NT2/D1 (cell line): Measurements from ENCODE around the gene CR1.
"Not testable (repeated sequence)": the region's sequence is repeated elsewhere in the genome, so short reads cannot be mapped to it uniquely, and the experiment has no call there.

ENCODE experiments used
- DNase-seq: peaks from one replicate; pipeline ENCODE4 v3.0.0-alpha.2; 2011; ENCODE audit warnings: low read depth, low spot score
- H3K27me3 ChIP-seq: 2 replicates; pipeline ENCODE4 v1.6.0; 2011; ENCODE audit warnings: mild to moderate bottlenecking; ENCODE audit not compliant: insufficient read length, insufficient read depth
- H3K36me3 ChIP-seq: 2 replicates; pipeline ENCODE4 v1.6.1; 2011; ENCODE audit warnings: mild to moderate bottlenecking, low read length, mixed read lengths; ENCODE audit not compliant: insufficient read depth, insufficient read length
- H3K4me1 ChIP-seq: 2 replicates; pipeline ENCODE4 v1.5.1; 2011; ENCODE audit not compliant: insufficient read depth, insufficient read length
- H3K4me3 ChIP-seq: 2 replicates; pipeline ENCODE4 v1.5.1; 2011; ENCODE audit warnings: low read depth; ENCODE audit not compliant: insufficient read length
- H3K9ac ChIP-seq: 2 replicates; pipeline ENCODE4 v1.6.0; 2011; ENCODE audit warnings: low read depth; ENCODE audit not compliant: insufficient read length
- H3K9me3 ChIP-seq: 2 replicates; pipeline ENCODE4 v1.5.1; 2011; ENCODE audit warnings: mild to moderate bottlenecking, low read length; ENCODE audit not compliant: insufficient read depth
- SUZ12 ChIP-seq: IDR thresholded peaks from 2 replicates; pipeline ENCODE4 v1.6.1; 2011; ENCODE audit not compliant: insufficient read length, insufficient read depth; ENCODE audit errors: extremely low read depth
- YY1 ChIP-seq: IDR thresholded peaks from 2 replicates; pipeline ENCODE4 v1.6.1; 2011; ENCODE audit not compliant: insufficient read length, insufficient read depth
- ZNF274 ChIP-seq: IDR thresholded peaks from 2 replicates; pipeline ENCODE4 v1.6.1; 2011; ENCODE audit warnings: mild to moderate bottlenecking, low read depth, low read length

Gene CR1

GRCh38 chr1:207503950-207504349, 8.0 kb downstream of the CR1 start:
- H3K27me3 ChIP-seq = no peaks in the 10 kb centered on the region
- H3K36me3 ChIP-seq = no peaks in the 10 kb centered on the region
- TF ChIP-seq YY1 (no peak), ZNF274 (no peak), SUZ12 (no peak)
- DNase-seq = no peak
- H3K4me1 ChIP-seq = no peaks in the 10 kb centered on the region
- no peak overlapping the region for H3K9ac ChIP-seq
- H3K4me3 ChIP-seq = no peak overlapping the region
- no peaks in the 10 kb centered on the region for H3K9me3 ChIP-seq

DNA sequence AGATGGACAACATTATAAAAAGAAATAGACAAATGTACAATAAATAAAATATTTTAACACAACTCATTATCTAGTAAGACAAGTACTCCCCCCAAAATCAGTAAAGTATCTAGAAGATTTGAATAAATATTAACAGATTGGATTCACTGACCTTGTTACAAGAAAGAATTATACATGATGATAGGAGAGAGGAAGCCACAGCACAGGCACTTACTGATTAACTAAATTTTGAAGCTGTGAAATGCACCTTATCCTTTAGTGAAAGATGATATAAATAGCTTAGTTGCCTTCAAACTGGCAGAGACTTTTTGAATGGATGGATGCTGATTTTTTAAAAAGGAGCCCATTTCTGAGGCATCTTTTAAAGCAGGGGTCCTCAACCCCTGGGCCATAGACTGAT, 8.5 kb downstream of the CR1 start:
- Histone ChIP-seq H3K4me1 (no peaks in the 10 kb centered on the region), H3K4me3 (no peak overlapping the region), H3K36me3 (no peaks in the 10 kb centered on the region), H3K27me3 (no peaks in the 10 kb centered on the region), H3K9ac (no peak overlapping the region), H3K9me3 (no peaks in the 10 kb centered on the region)
- no peak for DNase-seq
- TF ChIP-seq SUZ12 (no peak), YY1 (no peak), ZNF274 (no peak)

DNA sequence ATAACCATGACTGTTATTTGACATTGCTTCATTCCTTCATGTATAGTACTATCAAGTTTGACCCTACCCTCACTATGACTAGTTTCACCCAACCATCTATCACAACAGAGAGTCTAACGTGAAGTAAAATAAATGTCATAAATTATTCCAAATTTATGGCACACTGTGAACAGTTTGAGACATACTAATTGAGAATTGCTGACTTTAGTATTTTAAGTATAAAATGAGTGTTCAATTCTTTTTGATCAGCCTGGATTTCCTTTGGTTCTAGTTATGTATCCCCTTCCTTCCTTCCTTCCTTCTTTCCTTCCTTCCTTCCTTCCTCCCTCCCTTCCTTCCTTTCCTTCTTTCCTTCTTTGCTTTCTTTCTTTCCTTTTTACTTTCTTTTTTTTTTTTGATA, 14.5 kb downstream of the CR1 start:
- no peaks in the 10 kb centered on the region for H3K27me3 ChIP-seq

DNA sequence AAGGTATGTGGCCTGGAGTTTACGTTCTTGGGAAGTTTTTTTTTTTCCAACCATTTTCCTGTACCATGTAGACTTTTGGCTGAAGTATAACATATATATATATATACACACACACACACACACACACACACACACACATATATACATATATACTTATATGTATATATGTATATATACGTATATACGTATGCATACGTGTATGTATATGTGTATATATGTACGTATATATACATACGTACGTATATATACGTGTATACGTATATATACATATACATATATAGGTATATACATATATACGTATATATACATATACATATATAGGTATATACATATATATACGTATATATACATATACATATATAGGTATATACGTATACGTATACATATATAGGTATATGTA, 18.9 kb downstream of the CR1 start:
- Histone ChIP-seq H3K36me3 (no peaks in the 10 kb centered on the region), H3K9ac (no peak overlapping the region), H3K4me3 (no peak overlapping the region), H3K9me3 (no peaks in the 10 kb centered on the region), H3K27me3 (no peaks in the 10 kb centered on the region), H3K4me1 (no peaks in the 10 kb centered on the region)
- TF ChIP-seq SUZ12 (no peak), ZNF274 (no peak), YY1 (no peak)
- DNase-seq = no peak

More for the DNA sequence above, 14.5 kb downstream of the CR1 start:
- Histone ChIP-seq H3K4me1 (no peaks in the 10 kb centered on the region), H3K4me3 (no peak overlapping the region), H3K36me3 (no peaks in the 10 kb centered on the region), H3K9ac (no peak overlapping the region), H3K9me3 (no peaks in the 10 kb centered on the region)
- no peak for DNase-seq
- TF ChIP-seq YY1 (no peak), ZNF274 (no peak), SUZ12 (no peak)

GRCh38 chr1:207516729-207517128, 20.8 kb downstream of the CR1 start:
- no peak for DNase-seq
- H3K27me3 ChIP-seq = no peaks in the 10 kb centered on the region
- TF ChIP-seq SUZ12 = no peak
- TF ChIP-seq ZNF274 = no peak
- no peak for TF ChIP-seq YY1
- H3K4me3 ChIP-seq = no peak overlapping the region
- H3K36me3 ChIP-seq = no peaks in the 10 kb centered on the region
- H3K9ac ChIP-seq = no peak overlapping the region
- no peaks in the 10 kb centered on the region for H3K9me3 ChIP-seq
- no peaks in the 10 kb centered on the region for H3K4me1 ChIP-seq

- no peak for DNase-seq
- Histone ChIP-seq H3K4me1 (no peaks in the 10 kb centered on the region), H3K4me3 (no peak overlapping the region), H3K9ac (no peak overlapping the region), H3K9me3 (no peaks in the 10 kb centered on the region), H3K27me3 (no peaks in the 10 kb centered on the region), H3K36me3 (no peaks in the 10 kb centered on the region)
- no peak for TF ChIP-seq ZNF274
These were observed 22.8 kb downstream of the CR1 start for GRCh38 chr1:207518608-207519236.

GRCh38 chr1:207519505-207520399, 23.8 kb downstream of the CR1 start:
- H3K27me3 ChIP-seq = no peaks in the 10 kb centered on the region
- no peak overlapping the region for H3K9ac ChIP-seq
- no peaks in the 10 kb centered on the region for H3K36me3 ChIP-seq
- H3K9me3 ChIP-seq = no peaks in the 10 kb centered on the region
- H3K4me3 ChIP-seq = no peak overlapping the region
- TF ChIP-seq YY1 (no peak), SUZ12 (no peak), ZNF274 (no peak)
- no peak for DNase-seq
- H3K4me1 ChIP-seq = no peaks in the 10 kb centered on the region

- not testable (repeated sequence) for H3K4me1 ChIP-seq, H3K27me3 ChIP-seq, H3K9me3 ChIP-seq, H3K4me3 ChIP-seq, H3K36me3 ChIP-seq, H3K9ac ChIP-seq, DNase-seq
These were observed 24.7 kb downstream of the CR1 start for GRCh38 chr1:207520400-207521345.

GRCh38 chr1:207525239-207525638, 29.3 kb downstream of the CR1 start:
- H3K36me3 ChIP-seq, H3K9ac ChIP-seq, H3K4me3 ChIP-seq, DNase-seq, H3K27me3 ChIP-seq, H3K4me1 ChIP-seq, H3K9me3 ChIP-seq: not testable (repeated sequence)
